GM19372 (cell line): Measurements from ENCODE around the gene COG7.
"Not testable (repeated sequence)": the region's sequence is repeated elsewhere in the genome, so short reads cannot be mapped to it uniquely, and the experiment has no call there.

ENCODE experiments used
- ATAC-seq: cut with Tn5 transposase; IDR thresholded peaks from one replicate; pipeline ENCODE4 v1.9.1; 2021; ENCODE audit warnings: mild to moderate bottlenecking, low read depth, moderate library complexity; ENCODE audit not compliant: unreplicated experiment

COG7 gene

GRCh38 chr16:23478566-23478965 lies 25.6 kb upstream of the COG7 start:
- ATAC-seq = no peak

GRCh38 chr16:23476289-23476688 lies 23.3 kb upstream of the COG7 start:
- no peak for ATAC-seq

GRCh38 chr16:23469814-23470213 lies 16.8 kb upstream of the COG7 start:
- no peak for ATAC-seq

- no peak for ATAC-seq
Measured at GRCh38 chr16:23466162-23466885, 13.3 kb upstream of the COG7 start.

GRCh38 chr16:23465179-23465578 lies 12.2 kb upstream of the COG7 start:
- no peak for ATAC-seq

- no peak for ATAC-seq
Measured at GRCh38 chr16:23464196-23464595, 11.2 kb upstream of the COG7 start.

GRCh38 chr16:23462994-23463393 lies 10.0 kb upstream of the COG7 start:
- ATAC-seq = not testable (repeated sequence)

GRCh38 chr16:23453338-23454052 lies 506 bp upstream of the COG7 start:
- ATAC-seq = no peak

- no peak for ATAC-seq
Measured at GRCh38 chr16:23452221-23452571, 793 bp downstream of the COG7 start.

- ATAC-seq = no peak
Measured at GRCh38 chr16:23448392-23448791, 4.6 kb downstream of the COG7 start.

GRCh38 chr16:23437542-23437941 lies 15.4 kb downstream of the COG7 start:
- ATAC-seq = not testable (repeated sequence)

GRCh38 chr16:23436951-23437350 lies 16.0 kb downstream of the COG7 start:
- ATAC-seq = no peak

- ATAC-seq = no peak
Measured at GRCh38 chr16:23435500-23435899, 17.5 kb downstream of the COG7 start.

- no peak for ATAC-seq
Measured at GRCh38 chr16:23434380-23434779, 18.6 kb downstream of the COG7 start.

- no peak for ATAC-seq
Measured at GRCh38 chr16:23433261-23433920, 19.6 kb downstream of the COG7 start.

- ATAC-seq = no peak
Measured at GRCh38 chr16:23432176-23433128, 20.5 kb downstream of the COG7 start.

GRCh38 chr16:23428351-23428750 lies 24.6 kb downstream of the COG7 start:
- ATAC-seq = no peak

- no peak for ATAC-seq
Measured at GRCh38 chr16:23424292-23424958, 28.6 kb downstream of the COG7 start.

GRCh38 chr16:23423496-23424049 lies 29.4 kb downstream of the COG7 start:
- no peak for ATAC-seq

GRCh38 chr16:23420011-23420410 lies 33.0 kb downstream of the COG7 start:
- ATAC-seq = no peak
